ENCODE measurements around the gene GDF2. TPM values are rescaled to one million over a fixed set of nuclear protein-coding genes. Genes with fewer than 3 reads are reported as not detected.

GDF2 gene
- total RNA-seq, 1 donor from 2014 or later = not detected

DNA sequence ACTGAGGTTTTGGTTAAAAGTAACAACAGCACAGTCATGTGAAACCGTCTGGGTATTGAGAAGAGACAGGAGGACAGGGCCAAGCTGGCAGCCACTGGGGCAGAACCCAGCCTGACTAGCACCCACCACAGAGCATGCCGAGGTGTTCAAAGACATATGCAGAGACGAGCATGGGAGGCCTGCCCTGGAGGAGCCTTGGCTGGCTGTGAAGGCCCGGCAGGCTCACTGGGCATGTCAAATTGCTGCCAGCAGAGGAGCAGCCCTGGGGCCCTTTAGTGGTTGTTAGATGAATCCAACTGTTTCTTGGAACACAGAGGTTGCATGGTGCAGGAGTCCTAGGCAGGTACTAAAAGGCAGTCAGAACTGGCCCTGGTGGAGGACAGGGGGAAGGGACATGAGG, 5.0 kb upstream of the GDF2 start:
- H3K27me3 ChIP-seq = no peaks in the 10 kb centered on the region
- no peaks in the 10 kb centered on the region for H3K36me3 ChIP-seq
- intact Hi-C loops (cut with DNase I) = no loop called here
- DNase-seq (ENCODE audit: extremely low spot score in 2 of 2) = no peak
- H3K27ac ChIP-seq = no peak overlapping the region
- H3K4me1 ChIP-seq = no peaks in the 10 kb centered on the region
- TF ChIP-seq, protein P1, sequence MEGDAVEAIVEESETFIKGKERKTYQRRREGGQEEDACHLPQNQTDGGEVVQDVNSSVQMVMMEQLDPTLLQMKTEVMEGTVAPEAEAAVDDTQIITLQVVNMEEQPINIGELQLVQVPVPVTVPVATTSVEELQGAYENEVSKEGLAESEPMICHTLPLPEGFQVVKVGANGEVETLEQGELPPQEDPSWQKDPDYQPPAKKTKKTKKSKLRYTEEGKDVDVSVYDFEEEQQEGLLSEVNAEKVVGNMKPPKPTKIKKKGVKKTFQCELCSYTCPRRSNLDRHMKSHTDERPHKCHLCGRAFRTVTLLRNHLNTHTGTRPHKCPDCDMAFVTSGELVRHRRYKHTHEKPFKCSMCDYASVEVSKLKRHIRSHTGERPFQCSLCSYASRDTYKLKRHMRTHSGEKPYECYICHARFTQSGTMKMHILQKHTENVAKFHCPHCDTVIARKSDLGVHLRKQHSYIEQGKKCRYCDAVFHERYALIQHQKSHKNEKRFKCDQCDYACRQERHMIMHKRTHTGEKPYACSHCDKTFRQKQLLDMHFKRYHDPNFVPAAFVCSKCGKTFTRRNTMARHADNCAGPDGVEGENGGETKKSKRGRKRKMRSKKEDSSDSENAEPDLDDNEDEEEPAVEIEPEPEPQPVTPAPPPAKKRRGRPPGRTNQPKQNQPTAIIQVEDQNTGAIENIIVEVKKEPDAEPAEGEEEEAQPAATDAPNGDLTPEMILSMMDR (IDR thresholded peaks at IDR 0.05) = no peak
- TF ChIP-seq POLR2AphosphoS5 (IDR thresholded peaks at IDR 0.05; ENCODE audit: insufficient read depth in 1 of 2, low read depth in 1 of 2) = no peak
- TF ChIP-seq POLR2A (IDR thresholded peaks at IDR 0.05) = no peak
- no peak overlapping the region for H3K4me3 ChIP-seq
- H3K9me3 ChIP-seq = no peaks in the 10 kb centered on the region

DNA sequence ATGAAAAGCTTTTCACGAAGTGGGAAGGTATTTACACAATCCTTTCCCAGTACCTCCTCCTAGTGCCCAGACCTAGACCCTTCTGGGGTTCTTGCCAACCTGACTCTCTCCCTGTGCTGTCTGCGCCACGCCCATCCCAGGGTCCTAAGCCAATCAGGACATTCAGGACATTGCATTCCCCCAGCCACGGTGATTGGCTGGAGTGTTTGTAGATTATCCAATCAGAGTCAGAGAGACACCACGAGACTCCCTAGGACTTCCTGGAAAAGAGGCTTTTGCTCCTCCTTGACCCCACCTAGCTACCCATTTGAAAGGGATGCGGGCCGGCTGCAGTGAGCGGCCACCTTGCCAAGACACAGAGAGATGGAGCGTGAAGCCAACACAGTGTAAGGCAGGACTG, 3.5 kb upstream of the GDF2 start:
- TF ChIP-seq, protein P1 (IDR thresholded peaks at IDR 0.05) = no peak
- TF ChIP-seq POLR2AphosphoS5 (IDR thresholded peaks at IDR 0.05; ENCODE audit: insufficient read depth in 1 of 2, low read depth in 1 of 2) (no peak), POLR2A (IDR thresholded peaks at IDR 0.05) (no peak)
- intact Hi-C loops (cut with DNase I) = no loop called here
- no peaks in the 10 kb centered on the region for H3K4me1 ChIP-seq
- H3K27ac ChIP-seq = no peak overlapping the region
- H3K9me3 ChIP-seq = no peaks in the 10 kb centered on the region
- no peaks in the 10 kb centered on the region for H3K27me3 ChIP-seq
- no peaks in the 10 kb centered on the region for H3K36me3 ChIP-seq
- H3K4me3 ChIP-seq = no peak overlapping the region
- DNase-seq (ENCODE audit: extremely low spot score in 2 of 2) = no peak

DNA sequence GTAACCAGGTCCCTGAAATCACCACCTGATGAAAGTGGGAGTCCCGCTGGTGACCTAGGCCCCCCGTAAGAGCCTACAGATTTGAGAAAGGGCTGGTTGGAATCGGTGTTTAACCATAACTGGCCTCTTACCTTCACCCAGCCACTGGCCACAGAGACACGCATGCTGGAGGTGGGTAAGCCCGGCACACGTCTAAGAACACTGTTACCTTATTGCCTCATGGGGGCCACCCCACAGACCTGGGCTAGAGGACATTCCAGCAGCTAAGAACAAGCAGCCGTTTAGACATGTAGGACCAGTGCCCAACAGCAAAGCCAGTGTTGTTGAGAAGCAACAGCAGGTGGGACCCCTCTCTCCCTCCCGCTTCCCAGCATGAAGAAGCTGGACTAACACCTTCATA, 2.5 kb upstream of the GDF2 start:
- TF ChIP-seq POLR2A (IDR thresholded peaks at IDR 0.05) (no peak), POLR2AphosphoS5 (IDR thresholded peaks at IDR 0.05; ENCODE audit: insufficient read depth in 1 of 2, low read depth in 1 of 2) (no peak)
- TF ChIP-seq, protein P1 (IDR thresholded peaks at IDR 0.05) = no peak
- no peaks in the 10 kb centered on the region for H3K9me3 ChIP-seq
- intact Hi-C loops (cut with DNase I) = no loop called here
- DNase-seq (ENCODE audit: extremely low spot score in 2 of 2) = no peak
- H3K4me3 ChIP-seq = no peak overlapping the region
- no peaks in the 10 kb centered on the region for H3K4me1 ChIP-seq
- H3K36me3 ChIP-seq = no peaks in the 10 kb centered on the region
- H3K27ac ChIP-seq = no peak overlapping the region
- H3K27me3 ChIP-seq = no peaks in the 10 kb centered on the region

DNA sequence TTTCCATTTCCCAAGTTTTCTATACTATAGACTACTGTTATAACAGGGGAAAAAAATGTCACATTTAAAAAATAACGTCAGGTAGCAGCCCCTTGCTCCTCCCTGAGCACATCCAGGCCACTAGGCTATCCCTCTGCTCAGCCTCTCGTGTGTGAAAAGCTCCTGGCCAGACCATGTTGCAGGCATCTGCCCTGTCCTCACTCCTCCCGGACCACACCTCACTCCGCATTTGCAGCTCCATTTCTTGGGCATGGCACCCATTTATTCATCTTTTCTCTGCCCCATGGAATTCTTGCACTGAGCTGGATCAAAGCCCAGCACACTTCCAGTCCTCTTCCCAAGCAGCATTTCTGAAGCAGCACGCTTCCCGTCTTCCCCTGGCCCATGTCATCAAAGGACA, 1.4 kb upstream of the GDF2 start:
- no peak for TF ChIP-seq POLR2A (IDR thresholded peaks at IDR 0.05)
- TF ChIP-seq, protein P1 (IDR thresholded peaks at IDR 0.05) = no peak
- TF ChIP-seq POLR2AphosphoS5 (IDR thresholded peaks at IDR 0.05; ENCODE audit: insufficient read depth in 1 of 2, low read depth in 1 of 2) = no peak
- no peak for DNase-seq (ENCODE audit: extremely low spot score in 2 of 2)
- Histone ChIP-seq H3K9me3 (no peaks in the 10 kb centered on the region), H3K27me3 (no peaks in the 10 kb centered on the region), H3K36me3 (no peaks in the 10 kb centered on the region), H3K27ac (no peak overlapping the region), H3K4me3 (no peak overlapping the region), H3K4me1 (no peaks in the 10 kb centered on the region)
- intact Hi-C loops (cut with DNase I) = no loop called here

DNA sequence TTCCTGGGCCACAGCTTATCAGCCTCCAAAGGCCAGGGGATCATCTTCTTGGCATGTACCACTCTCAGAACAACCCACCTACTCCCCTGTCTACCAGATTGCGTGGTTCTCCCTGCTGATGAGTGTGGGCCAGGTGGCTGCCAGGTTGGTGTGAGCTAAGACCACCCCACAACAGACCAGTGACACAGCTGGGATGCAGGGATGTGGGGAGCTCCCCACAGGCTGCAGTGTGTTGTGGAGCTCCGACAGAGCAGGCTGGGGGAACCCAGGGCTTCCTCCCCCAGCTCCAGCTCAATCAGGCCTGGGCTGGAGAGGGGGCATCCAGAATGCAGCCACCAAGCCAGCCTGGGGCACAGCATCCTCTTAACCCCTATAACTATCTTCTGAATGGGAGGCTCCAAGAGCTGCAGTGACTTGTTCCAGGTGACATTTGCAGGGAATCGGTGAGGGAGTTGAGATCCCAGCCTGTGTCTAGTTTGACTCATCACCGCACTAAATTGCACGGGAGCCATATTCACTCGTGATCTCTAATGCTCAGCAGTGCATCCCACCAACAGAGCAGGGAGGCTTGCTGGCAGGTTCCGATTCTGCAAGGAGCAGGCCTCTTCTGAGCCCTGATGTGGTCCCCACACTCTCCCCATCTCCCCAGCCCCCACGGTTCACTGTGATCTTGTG, 596 bp upstream of the GDF2 start:
- Histone ChIP-seq H3K9me3 (no peaks in the 10 kb centered on the region), H3K36me3 (no peaks in the 10 kb centered on the region), H3K4me3 (no peak overlapping the region), H3K27ac (no peak overlapping the region), H3K27me3 (no peaks in the 10 kb centered on the region), H3K4me1 (no peaks in the 10 kb centered on the region)
- no peak for TF ChIP-seq POLR2A (IDR thresholded peaks at IDR 0.05)
- TF ChIP-seq, protein P1 (IDR thresholded peaks at IDR 0.05) = no peak
- TF ChIP-seq POLR2AphosphoS5 (IDR thresholded peaks at IDR 0.05; ENCODE audit: insufficient read depth in 1 of 2, low read depth in 1 of 2) = no peak
- DNase-seq (ENCODE audit: extremely low spot score in 2 of 2) = no peak
- intact Hi-C loops (cut with DNase I) = no loop called here

Data from vagina (tissue), 2 donors.